Progenitor cell of endocrine pancreas (in vitro differentiated cells): ENCODE data around the gene NOLC1. TPM values are rescaled to one million over a fixed set of nuclear protein-coding genes. Genes with fewer than 3 reads are reported as not detected.
A peak's percentile ranks its signal among the peaks of the same experiment; 100 is the strongest.

Experiments used
- DNase-seq: peaks from one replicate; pipeline ENCODE4 v3.0.0; 2021; ENCODE audit warnings: low spot score; ENCODE audit not compliant: unreplicated experiment
- H3K27ac Mint-ChIP-seq: 2 replicates; pipeline ENCODE4 v1.8.0; 2021; ENCODE audit warnings: mild to moderate bottlenecking, moderate library complexity, mixed read lengths
- H3K27me3 Mint-ChIP-seq: 2 replicates; pipeline ENCODE4 v1.8.0; 2021; ENCODE audit warnings: mixed read lengths
- H3K36me3 Mint-ChIP-seq: 2 replicates; pipeline ENCODE4 v1.8.0; 2022; ENCODE audit warnings: mixed read lengths; ENCODE audit not compliant: insufficient read depth
- H3K4me1 Mint-ChIP-seq: 2 replicates; pipeline ENCODE4 v1.8.0; 2021; ENCODE audit warnings: low read depth, mixed read lengths
- H3K4me3 Mint-ChIP-seq: 2 replicates; pipeline ENCODE4 v1.8.0; 2021; ENCODE audit warnings: low read depth, mild to moderate bottlenecking, moderate library complexity, mixed read lengths
- H3K9me3 Mint-ChIP-seq: 2 replicates; pipeline ENCODE4 v1.8.0; 2021; ENCODE audit warnings: low read depth, mixed read lengths
- CTCF ChIP-seq: fragments of 200-600 bp; sonication (generic); IDR thresholded peaks from one replicate; pipeline ENCODE4 v1.5.0; 2021; ENCODE audit warnings: antibody characterized with exemption, mild to moderate bottlenecking; ENCODE audit not compliant: unreplicated experiment
- total RNA-seq: library from RNA; stranded (reverse); gene quantifications from 2 replicates; pipeline ENCODE4 v1.2.1, GENCODE V29; 2021

Gene NOLC1
- total RNA-seq, 1 donor from 2014 or later = 64.7 TPM

GRCh38 chr10:102116656-102117055, 35.5 kb upstream of the NOLC1 start:
- Mint-ChIP-seq H3K27me3 (no peaks in the 10 kb centered on the region), H3K36me3 (no peaks in the 10 kb centered on the region), H3K9me3 (no peaks in the 10 kb centered on the region), H3K4me1 (peaks cover 46% of the 10 kb centered on the region), H3K4me3 (peak overlapping the region; percentile 90), H3K27ac (peak overlapping the region; percentile 19)
- DNase-seq = no peak
- no peak for TF ChIP-seq CTCF

DNA sequence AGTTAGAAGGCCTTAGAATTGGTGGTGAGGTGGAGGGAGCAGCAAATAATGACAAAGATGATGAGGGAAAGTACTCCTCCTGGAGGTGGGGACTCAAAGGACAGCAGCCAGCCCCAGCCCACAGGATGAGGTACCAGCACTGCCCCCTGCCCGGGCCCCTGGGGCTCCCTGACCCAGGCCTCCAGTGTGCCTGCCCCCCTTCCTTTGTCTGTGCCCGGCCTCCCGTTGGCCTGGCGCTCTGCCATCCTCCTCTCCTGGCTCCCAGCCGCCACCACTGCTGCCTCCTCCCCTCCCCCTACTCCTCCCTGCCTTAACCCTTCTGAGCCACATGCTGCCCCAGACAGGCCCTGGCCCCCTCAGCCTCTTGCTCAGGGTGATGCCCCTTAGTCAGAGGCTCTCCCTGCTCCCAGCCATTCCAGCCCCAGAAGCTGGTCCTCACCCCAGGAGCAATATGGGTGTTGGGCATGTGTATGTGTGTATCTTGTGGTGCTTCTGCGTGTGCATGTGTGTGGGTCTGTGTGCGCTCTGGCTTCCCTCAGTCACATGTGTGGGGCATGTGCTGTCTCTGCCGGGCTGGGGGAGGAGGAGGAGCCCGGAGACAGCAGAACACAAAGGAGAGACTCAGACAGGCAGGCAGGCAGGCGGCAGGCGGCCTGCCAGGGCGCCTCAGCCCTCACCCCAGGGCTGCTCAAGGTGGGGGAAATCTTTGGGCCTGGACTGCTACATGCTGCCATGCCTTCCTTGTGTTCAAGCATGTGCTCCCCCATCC, 34.6 kb upstream of the NOLC1 start:
- no peaks in the 10 kb centered on the region for H3K36me3 Mint-ChIP-seq
- no peaks in the 10 kb centered on the region for H3K9me3 Mint-ChIP-seq
- peaks cover 46% of the 10 kb centered on the region for H3K4me1 Mint-ChIP-seq
- H3K27ac Mint-ChIP-seq = peak overlapping the region; percentile 85
- H3K4me3 Mint-ChIP-seq = peak overlapping the region; percentile 49
- H3K27me3 Mint-ChIP-seq = no peaks in the 10 kb centered on the region
- no peak for TF ChIP-seq CTCF
- DNase-seq = no peak

DNA sequence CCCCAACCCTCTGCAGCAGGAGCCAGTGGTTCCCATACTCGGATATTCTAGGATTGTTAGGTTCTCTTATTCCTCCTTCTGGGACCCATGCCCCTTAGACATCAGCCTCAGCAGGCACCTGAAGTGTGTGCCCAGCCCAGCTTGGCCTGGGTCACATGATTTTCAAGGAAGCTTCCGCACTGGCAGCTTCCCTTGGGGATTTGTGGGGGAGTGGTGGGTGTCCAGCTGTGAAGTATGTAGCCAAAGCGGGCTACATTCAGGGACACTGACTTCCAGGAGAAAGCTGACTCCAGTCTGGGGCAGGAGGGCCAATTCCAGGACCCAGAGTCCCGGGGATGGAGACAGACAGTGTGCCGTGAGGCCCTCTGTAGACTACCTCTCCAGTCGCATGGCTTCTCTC, 33.3 kb upstream of the NOLC1 start:
- Mint-ChIP-seq H3K9me3 (no peaks in the 10 kb centered on the region), H3K27ac (peak overlapping the region; percentile 41), H3K27me3 (peaks cover 4% of the 10 kb centered on the region), H3K36me3 (no peaks in the 10 kb centered on the region), H3K4me1 (peaks cover 33% of the 10 kb centered on the region), H3K4me3 (peak overlapping the region; percentile 49)
- no peak for DNase-seq
- TF ChIP-seq CTCF = no peak

GRCh38 chr10:102119417-102120141, 32.6 kb upstream of the NOLC1 start:
- Mint-ChIP-seq H3K9me3 (no peaks in the 10 kb centered on the region), H3K4me3 (peak overlapping the region; percentile 73), H3K36me3 (no peaks in the 10 kb centered on the region), H3K4me1 (peaks cover 33% of the 10 kb centered on the region), H3K27ac (peak overlapping the region; percentile 92), H3K27me3 (peaks cover 4% of the 10 kb centered on the region)
- no peak for DNase-seq
- TF ChIP-seq CTCF = no peak

DNA sequence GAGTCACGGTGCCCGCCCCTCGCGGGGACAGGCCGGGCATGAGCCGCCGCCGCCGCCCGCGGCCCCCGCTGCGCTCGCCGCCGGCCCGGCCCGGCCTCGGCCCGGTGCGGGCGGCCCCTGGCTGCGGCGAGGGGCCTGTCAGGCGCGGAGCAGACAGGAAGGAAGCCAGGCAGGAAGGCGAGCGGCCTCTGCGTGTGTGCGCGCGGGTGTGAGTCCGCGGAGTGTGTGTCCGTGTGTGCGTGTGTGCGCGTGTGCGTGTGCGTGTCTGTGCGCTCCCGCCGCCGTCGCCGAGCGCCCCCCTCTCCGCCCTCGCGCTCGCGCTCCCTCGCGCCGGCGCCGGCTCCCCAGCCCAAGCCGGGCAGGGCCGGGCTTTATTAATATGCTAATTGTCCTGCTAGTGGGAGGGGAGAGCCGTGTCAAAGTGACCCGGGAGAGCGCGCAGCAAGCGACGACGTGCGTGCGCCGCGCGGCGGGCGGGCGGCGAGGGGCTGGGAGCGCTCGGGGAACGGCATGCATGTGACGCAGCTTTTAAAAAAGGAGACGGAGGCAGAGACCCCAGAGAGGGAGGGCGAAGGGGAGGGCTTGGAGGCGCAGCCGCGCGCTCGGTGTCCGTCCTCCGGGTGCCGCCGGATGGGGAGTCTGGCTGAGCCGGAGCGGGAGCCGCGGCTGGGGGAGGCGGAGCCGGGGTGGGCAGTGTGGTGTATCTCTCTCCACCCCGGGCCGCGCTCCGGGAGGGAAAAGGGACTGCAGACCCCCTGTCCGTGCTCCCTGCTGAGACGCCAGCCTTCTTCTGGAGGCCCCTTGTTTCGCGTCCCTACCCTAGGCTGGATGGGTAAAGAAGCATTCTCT, 31.8 kb upstream of the NOLC1 start, which contains the start of gene LDB1:
TSS of gene LDB1 (minus strand) at position 227 of the 849 bp plus-strand sequence. CDS start 258 bp downstream, outside the sequence.
- DNase-seq = peak; percentile 47
- peaks cover 4% of the 10 kb centered on the region for H3K27me3 Mint-ChIP-seq
- H3K4me3 Mint-ChIP-seq = peak within 1 kb of the TSS; percentile 77
- H3K4me1 Mint-ChIP-seq = peaks cover 31% of the 10 kb centered on the region
- TF ChIP-seq CTCF = peak; percentile 10
- H3K9me3 Mint-ChIP-seq = no peaks in the 10 kb centered on the region
- no peaks in the 10 kb centered on the region for H3K36me3 Mint-ChIP-seq
- peak within 1 kb of the TSS; percentile 92 for H3K27ac Mint-ChIP-seq
